Immature natural killer cell (primary cell): Measurements from ENCODE around the gene ITGAD. TPM values are rescaled to one million over a fixed set of nuclear protein-coding genes. Genes with fewer than 3 reads are reported as not detected.
A peak's percentile ranks its signal among the peaks of the same experiment; 100 is the strongest.
"Not testable (repeated sequence)": the region's sequence is repeated elsewhere in the genome, so short reads cannot be mapped to it uniquely, and the experiment has no call there.

Experiments used
- DNase-seq, 3 donors: peaks; one replicate each; pipeline ENCODE4 v3.0.0; 2022; ENCODE audit warnings: mixed read lengths in 1 of 3
- H3K27ac Mint-ChIP-seq, 6 donors: one replicate each; pipeline ENCODE4 v1.8.0; 2020; ENCODE audit warnings: mixed read lengths in 6 of 6, mild to moderate bottlenecking in 5 of 6, inconsistent platforms in 4 of 6, moderate library complexity in 3 of 6
- H3K27me3 Mint-ChIP-seq, 3 donors: one replicate each; pipeline ENCODE4 v1.8.0; 2020 to 2021; ENCODE audit warnings: low read depth in 3 of 3, mild to moderate bottlenecking in 3 of 3, mixed read lengths in 3 of 3, moderate library complexity in 3 of 3, inconsistent platforms in 1 of 3
- H3K36me3 Mint-ChIP-seq, 3 donors: one replicate each; pipeline ENCODE4 v1.8.0; 2020; ENCODE audit warnings: mixed read lengths in 3 of 3, inconsistent platforms in 2 of 3, mild to moderate bottlenecking in 2 of 3
- H3K4me1 Mint-ChIP-seq, 2 donors: one replicate each; pipeline ENCODE4 v1.8.0; 2020; ENCODE audit warnings: inconsistent platforms in 2 of 2, mild to moderate bottlenecking in 2 of 2, mixed read lengths in 2 of 2, moderate library complexity in 1 of 2
- H3K4me3 Mint-ChIP-seq, 5 donors: one replicate each; pipeline ENCODE4 v1.8.0; 2020; ENCODE audit warnings: mild to moderate bottlenecking in 5 of 5, mixed read lengths in 5 of 5, inconsistent platforms in 3 of 5, moderate library complexity in 3 of 5
- H3K9me3 Mint-ChIP-seq, 6 donors: one replicate each; pipeline ENCODE4 v1.8.0; 2020; ENCODE audit warnings: mild to moderate bottlenecking in 6 of 6, mixed read lengths in 6 of 6, inconsistent platforms in 4 of 6, moderate library complexity in 3 of 6
- polyA plus RNA-seq, 3 donors: library from polyadenylated mRNA; unstranded; fragments of 300-500 nt; fragmentation: Illumina TruSeq; gene quantifications; one replicate each; pipeline ENCODE4 v1.2.3, GENCODE V29; 2021

The ITGAD gene
- polyA plus RNA-seq, 3 donors from 2014 or later = 0.27 to 0.47 TPM; not detected in 1

DNA sequence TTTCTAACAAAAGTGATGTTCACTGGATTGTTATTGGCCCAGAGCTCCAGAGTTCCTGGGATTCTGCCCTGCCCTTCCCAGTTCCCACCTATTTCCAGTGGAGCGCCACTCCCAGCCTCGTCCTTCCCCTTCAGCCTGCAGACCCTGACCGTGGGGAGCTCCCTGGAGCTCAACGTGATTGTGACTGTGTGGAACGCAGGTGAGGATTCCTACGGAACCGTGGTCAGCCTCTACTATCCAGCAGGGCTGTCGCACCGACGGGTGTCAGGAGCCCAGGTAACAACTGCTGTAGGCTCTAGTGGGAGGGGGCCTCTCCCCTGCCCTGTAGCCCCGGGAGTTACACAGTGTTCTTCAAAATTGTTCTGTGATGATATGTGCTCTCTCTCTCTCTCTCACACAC lies 23.2 kb downstream of the ITGAD start:
- H3K4me1 Mint-ChIP-seq = peaks cover 71 to 75% of the 10 kb centered on the region in 2 donors

DNA sequence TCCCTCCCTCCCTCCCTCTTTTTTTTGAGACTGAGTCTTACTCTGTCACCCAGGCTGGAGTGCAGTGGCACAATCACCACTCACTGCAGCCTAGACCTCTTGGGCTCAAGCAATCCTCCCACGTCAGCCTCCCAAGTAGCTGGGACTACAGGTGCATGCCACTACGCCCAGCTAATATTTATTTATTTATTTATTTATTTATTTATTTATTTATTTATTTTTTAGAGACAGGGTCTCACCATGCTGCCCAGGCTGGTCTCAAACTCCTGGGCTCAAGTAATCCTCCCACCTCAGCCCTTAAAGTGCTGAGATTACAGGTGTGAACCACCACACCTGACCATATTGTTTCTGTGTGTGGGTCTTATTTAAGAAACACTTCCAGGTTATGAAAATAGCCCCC lies 23.9 kb downstream of the ITGAD start:
- Mint-ChIP-seq H3K4me3 (peak overlapping the region in 2 of 5 donors; percentile 31 to 39), H3K4me1 (peaks cover 78 to 82% of the 10 kb centered on the region in 2 donors)
- H3K36me3 Mint-ChIP-seq = not testable (repeated sequence)

More for the DNA sequence above, 23.2 kb downstream of the ITGAD start:
- H3K9me3 Mint-ChIP-seq = peaks cover 0 to 2% (median 1%) of the 10 kb centered on the region in 6 donors
- H3K27me3 Mint-ChIP-seq = peaks cover 0 to 12% (median 4%) of the 10 kb centered on the region in 3 donors
- no peaks in the 10 kb centered on the region for H3K36me3 Mint-ChIP-seq
- no peak for DNase-seq
- peak overlapping the region in 1 of 6 donors; percentile 23 for H3K27ac Mint-ChIP-seq
- H3K4me3 Mint-ChIP-seq = peak overlapping the region; percentile 4 to 65 (median 31)

DNA sequence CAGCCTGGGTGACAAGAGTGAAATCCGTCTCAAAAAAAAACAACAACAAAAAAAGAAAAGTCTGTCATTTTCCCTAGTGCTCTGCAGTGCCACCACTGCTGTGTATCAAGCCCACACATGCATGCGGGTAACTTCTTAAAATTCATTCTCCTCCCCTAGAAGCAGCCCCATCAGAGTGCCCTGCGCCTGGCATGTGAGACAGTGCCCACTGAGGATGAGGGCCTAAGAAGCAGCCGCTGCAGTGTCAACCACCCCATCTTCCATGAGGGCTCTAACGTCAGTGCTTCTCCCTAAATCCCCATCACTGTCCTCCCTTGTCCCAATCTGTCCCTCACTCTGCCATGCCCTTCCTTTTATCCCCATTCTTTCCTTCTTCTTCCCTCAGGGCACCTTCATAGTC lies 24.8 kb downstream of the ITGAD start:
- H3K9me3 Mint-ChIP-seq = peaks cover 0 to 6% (median 1%) of the 10 kb centered on the region in 6 donors
- H3K4me3 Mint-ChIP-seq = peak overlapping the region in 3 of 5 donors; percentile 3 to 51 (median 37)
- DNase-seq = no peak
- no peak overlapping the region for H3K27ac Mint-ChIP-seq
- H3K27me3 Mint-ChIP-seq = peaks cover 0 to 8% (median 2%) of the 10 kb centered on the region in 3 donors
- no peaks in the 10 kb centered on the region for H3K36me3 Mint-ChIP-seq
- H3K4me1 Mint-ChIP-seq = peaks cover 84 to 91% of the 10 kb centered on the region in 2 donors

More for the DNA sequence above, 23.9 kb downstream of the ITGAD start:
- DNase-seq, H3K27ac Mint-ChIP-seq, H3K9me3 Mint-ChIP-seq: not testable (repeated sequence)
- peaks cover 0 to 11% (median 2%) of the 10 kb centered on the region in 3 donors for H3K27me3 Mint-ChIP-seq

DNA sequence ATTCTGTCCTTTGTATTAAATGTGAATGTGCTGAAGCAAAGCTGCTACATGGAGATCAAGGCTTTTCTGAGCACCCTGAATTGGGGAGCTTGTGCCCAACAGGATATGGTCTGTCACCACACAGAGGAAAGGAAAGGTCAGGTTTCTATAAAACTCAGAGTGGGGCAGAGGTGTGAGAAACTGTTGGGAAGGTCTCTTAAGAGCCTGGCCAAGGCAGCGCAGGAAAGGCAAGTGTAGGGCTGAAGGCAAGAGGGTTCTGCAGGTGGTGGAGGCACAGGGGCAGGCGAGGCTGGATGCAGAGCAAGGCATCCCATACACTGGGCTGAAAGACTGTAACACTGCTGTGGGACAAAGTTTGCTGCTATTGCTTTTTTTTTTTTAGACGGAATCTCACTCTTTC lies 26.9 kb downstream of the ITGAD start:
- DNase-seq = peak; percentile 57 to 64 (median 60)
- Mint-ChIP-seq H3K27ac (peak overlapping the region; percentile 35 to 82 (median 72)), H3K4me1 (peaks cover 80 to 85% of the 10 kb centered on the region in 2 donors), H3K36me3 (no peaks in the 10 kb centered on the region), H3K27me3 (peaks cover 0 to 4% (median 3%) of the 10 kb centered on the region in 3 donors), H3K4me3 (peak overlapping the region; percentile 71 to 91 (median 83)), H3K9me3 (peaks cover 0 to 6% (median 1%) of the 10 kb centered on the region in 6 donors)

DNA sequence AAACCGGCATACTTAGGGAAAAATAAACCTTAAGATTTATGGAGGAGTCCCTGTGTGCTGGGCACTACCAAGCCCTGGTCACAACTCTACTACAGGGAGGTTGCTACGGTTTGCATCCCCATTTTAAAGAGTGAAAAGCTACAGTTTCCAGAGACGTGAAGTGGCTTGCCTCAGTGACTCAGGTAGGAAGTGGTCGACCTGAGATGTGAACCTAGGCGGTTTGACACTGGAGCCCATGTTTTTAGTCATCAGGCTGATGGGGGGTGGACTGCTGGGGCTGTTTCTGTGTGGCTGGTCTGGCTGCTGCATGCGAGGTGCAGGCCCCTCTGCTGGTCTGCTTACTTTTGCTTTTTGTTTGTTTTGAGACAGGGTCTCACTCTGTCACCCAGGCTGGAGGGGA lies 28.5 kb downstream of the ITGAD start:
- peak overlapping the region; percentile 27 to 93 (median 76) for H3K27ac Mint-ChIP-seq

DNA sequence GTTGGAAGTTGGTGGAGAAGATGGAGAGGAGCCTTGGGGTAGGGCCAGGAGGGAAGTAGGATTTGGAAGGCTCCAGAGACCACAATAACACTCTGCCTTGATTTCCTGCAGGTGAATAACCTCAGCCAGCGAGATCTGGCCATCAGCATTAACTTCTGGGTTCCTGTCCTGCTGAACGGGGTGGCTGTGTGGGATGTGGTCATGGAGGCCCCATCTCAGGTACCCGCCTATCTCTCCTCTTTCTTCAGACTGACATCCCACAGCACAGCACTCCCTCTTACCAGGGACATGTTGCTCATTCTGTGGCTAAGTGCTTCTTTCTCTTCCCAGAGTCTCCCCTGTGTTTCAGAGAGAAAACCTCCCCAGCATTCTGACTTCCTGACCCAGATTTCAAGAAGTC lies 30.1 kb downstream of the ITGAD start:
- Mint-ChIP-seq H3K9me3 (peaks cover 0 to 6% (median 0%) of the 10 kb centered on the region in 6 donors), H3K4me3 (peak overlapping the region; percentile 33 to 67 (median 38)), H3K36me3 (no peaks in the 10 kb centered on the region), H3K27me3 (peaks cover 5 to 14% (median 9%) of the 10 kb centered on the region in 3 donors), H3K4me1 (peaks cover 65 to 71% of the 10 kb centered on the region in 2 donors), H3K27ac (peak overlapping the region in 3 of 6 donors; percentile 27 to 44 (median 35))
- no peak for DNase-seq

More for the DNA sequence above, 28.5 kb downstream of the ITGAD start:
- Mint-ChIP-seq H3K9me3 (peaks cover 0 to 6% (median 1%) of the 10 kb centered on the region in 6 donors), H3K36me3 (no peaks in the 10 kb centered on the region), H3K27me3 (peaks cover 0 to 8% (median 7%) of the 10 kb centered on the region in 3 donors), H3K4me3 (peak overlapping the region; percentile 70 to 83 (median 81)), H3K4me1 (peaks cover 71 to 77% of the 10 kb centered on the region in 2 donors)
- peak; percentile 74 to 77 (median 76) for DNase-seq

DNA sequence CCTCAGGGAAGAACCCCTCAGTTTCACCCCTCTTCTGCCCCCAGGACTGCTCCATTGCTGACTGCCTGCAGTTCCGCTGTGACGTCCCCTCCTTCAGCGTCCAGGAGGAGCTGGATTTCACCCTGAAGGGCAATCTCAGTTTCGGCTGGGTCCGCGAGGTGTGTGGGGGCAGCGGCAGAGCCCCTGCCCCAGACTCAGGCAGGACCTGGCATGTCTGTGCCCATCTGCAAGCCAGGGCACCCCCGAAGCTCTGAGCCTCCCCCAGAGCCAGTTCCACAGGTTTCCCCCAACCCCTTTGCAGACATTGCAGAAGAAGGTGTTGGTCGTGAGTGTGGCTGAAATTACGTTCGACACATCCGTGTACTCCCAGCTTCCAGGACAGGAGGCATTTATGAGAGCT lies 30.7 kb downstream of the ITGAD start:
- Mint-ChIP-seq H3K4me1 (peaks cover 65 to 73% of the 10 kb centered on the region in 2 donors), H3K27ac (peak overlapping the region in 1 of 6 donors; percentile 44), H3K9me3 (peaks cover 0 to 6% (median 0%) of the 10 kb centered on the region in 6 donors), H3K4me3 (peak overlapping the region in 3 of 5 donors; percentile 30 to 38 (median 33)), H3K27me3 (peaks cover 5 to 15% (median 10%) of the 10 kb centered on the region in 3 donors), H3K36me3 (no peaks in the 10 kb centered on the region)
- no peak for DNase-seq

DNA sequence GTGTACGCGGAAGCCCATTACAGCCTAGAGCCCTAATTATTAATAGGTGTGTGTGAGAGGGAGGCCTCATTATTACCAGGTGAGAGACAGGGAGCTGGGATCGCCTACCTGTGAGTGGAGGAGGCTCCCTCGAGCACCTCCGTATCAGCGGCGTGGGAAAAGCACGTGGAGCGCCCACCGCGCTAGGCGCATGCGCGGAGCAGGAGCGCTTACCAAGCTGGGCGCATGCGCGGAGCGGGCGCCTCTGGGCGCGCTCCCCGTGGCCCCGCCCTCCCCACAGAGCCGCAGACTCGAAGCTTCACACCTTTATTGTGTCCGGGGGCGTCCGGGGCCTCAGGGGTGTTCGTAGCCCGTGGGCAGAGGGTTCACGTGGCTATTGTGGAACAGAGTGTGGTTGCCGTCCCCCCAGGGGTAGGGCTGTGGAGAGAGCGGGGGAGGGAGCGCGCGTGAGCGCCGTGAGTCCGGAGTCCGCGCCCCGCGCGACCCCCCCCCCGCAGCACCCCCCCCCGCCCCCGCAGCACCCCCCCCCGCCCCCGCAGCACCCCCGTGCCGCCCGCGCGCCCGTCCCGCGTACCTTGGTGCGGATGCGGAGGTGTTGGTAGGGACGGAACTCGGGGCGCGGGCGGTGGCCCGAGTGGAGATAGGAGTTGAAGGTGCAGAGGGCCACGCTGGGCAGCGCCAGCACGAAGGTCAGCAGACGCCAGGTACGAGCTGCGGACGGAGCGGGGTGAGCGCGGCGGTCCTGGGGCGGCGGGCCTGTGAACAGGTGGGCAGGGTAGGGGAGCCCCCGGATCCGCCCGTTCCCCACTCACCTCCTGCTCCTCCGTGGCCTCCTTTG lies 34.5 kb downstream of the ITGAD start:
- Mint-ChIP-seq H3K27me3 (peaks cover 5 to 12% (median 8%) of the 10 kb centered on the region in 3 donors), H3K9me3 (no peaks in the 10 kb centered on the region), H3K4me3 (peak overlapping the region; percentile 49 to 89 (median 77)), H3K36me3 (no peaks in the 10 kb centered on the region), H3K27ac (peak overlapping the region in 4 of 6 donors; percentile 64 to 86 (median 70)), H3K4me1 (peaks cover 51 to 65% of the 10 kb centered on the region in 2 donors)
- peak; percentile 82 to 85 (median 84) for DNase-seq

DNA sequence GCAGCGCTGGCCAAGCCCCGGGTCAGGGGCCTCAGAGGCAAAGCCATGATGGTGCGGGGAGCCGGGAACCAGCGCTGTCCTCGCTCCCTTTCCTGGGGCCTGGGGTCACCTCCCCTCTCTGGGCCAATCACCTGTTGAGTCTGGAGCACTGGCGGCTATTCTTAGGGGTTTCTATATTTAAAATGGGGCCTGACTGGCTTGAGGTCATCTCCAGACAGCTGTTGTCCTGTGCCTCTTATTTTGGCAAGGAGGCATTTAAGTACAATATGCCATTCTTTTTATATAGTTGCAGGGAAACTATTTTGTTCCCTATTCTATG lies 35.1 kb downstream of the ITGAD start, which contains the start of gene COX6A2:
Gene COX6A2, minus strand, starts transcription at position 82 of the 319 bp plus-strand sequence. Its CDS starts 35 bp downstream, at position 47.
- DNase-seq = no peak
- H3K4me1 Mint-ChIP-seq = peaks cover 45 to 59% of the 10 kb centered on the region in 2 donors
- no peaks in the 10 kb centered on the region for H3K36me3 Mint-ChIP-seq
- peak within 1 kb of the TSS; percentile 51 to 89 (median 75) for H3K27ac Mint-ChIP-seq
- H3K27me3 Mint-ChIP-seq = peaks cover 5 to 12% (median 8%) of the 10 kb centered on the region in 3 donors
- no peaks in the 10 kb centered on the region for H3K9me3 Mint-ChIP-seq
- peak within 1 kb of the TSS; percentile 72 to 89 (median 80) for H3K4me3 Mint-ChIP-seq

DNA sequence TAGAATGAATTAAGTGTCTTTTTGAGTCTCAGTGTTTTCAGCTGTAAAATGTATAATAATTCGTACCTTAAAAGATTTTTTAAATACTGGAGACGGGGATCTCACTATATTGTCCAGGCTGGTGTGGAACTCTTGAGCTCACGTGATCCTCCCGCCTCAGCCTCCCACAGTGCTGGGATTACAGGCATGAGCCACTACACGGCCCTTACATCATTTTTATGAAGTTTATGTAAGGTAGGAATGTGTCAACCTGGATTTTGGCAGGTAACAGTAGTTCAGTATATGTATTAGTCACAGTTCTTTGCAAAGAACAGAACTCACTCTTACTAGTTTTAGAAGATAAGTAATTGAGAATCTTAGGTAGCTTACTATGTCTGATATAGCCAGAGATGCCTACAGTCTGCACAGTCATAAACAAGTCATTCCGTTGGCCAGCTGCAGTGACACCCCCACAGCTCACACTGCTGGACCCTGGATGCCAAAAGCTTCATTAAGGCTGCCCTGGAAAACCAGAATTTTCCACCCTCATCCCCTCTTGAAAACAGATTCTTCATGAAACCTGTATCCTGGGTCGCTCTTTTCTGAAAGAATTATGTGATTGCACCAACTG lies 35.6 kb downstream of the ITGAD start:
- H3K9me3 Mint-ChIP-seq = no peaks in the 10 kb centered on the region
- peaks cover 40 to 54% of the 10 kb centered on the region in 2 donors for H3K4me1 Mint-ChIP-seq
- H3K36me3 Mint-ChIP-seq = no peaks in the 10 kb centered on the region
- H3K27ac Mint-ChIP-seq = peak overlapping the region in 4 of 6 donors; percentile 51 to 89 (median 75)
- H3K4me3 Mint-ChIP-seq = peak overlapping the region; percentile 41 to 89 (median 77)
- no peak for DNase-seq
- peaks cover 5 to 12% (median 7%) of the 10 kb centered on the region in 3 donors for H3K27me3 Mint-ChIP-seq

DNA sequence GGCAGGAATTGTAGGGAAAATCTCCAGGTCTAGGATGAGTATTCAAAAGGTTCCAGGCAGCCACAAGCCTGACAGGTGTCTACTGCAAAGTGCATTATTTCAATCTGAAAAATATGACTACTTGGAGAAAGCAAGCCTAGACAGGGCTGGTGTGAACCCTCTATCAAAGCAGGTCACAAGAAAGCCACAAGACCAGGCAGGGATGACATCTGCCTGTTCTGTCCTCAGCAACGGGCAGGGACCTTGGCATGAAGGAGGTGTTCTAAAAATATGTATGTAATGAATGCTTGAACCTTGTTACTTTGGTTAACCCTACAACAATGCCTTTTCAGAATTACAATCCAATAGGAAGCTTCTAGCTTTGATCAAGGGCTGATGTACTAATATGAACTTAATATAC lies 36.2 kb downstream of the ITGAD start:
- Mint-ChIP-seq H3K27me3 (peaks cover 5 to 12% (median 7%) of the 10 kb centered on the region in 3 donors), H3K27ac (peak overlapping the region in 3 of 6 donors; percentile 2 to 51 (median 45)), H3K4me1 (peaks cover 36 to 48% of the 10 kb centered on the region in 2 donors), H3K9me3 (no peaks in the 10 kb centered on the region), H3K36me3 (no peaks in the 10 kb centered on the region), H3K4me3 (peak overlapping the region in 4 of 5 donors; percentile 27 to 89 (median 79))
- DNase-seq = no peak

DNA sequence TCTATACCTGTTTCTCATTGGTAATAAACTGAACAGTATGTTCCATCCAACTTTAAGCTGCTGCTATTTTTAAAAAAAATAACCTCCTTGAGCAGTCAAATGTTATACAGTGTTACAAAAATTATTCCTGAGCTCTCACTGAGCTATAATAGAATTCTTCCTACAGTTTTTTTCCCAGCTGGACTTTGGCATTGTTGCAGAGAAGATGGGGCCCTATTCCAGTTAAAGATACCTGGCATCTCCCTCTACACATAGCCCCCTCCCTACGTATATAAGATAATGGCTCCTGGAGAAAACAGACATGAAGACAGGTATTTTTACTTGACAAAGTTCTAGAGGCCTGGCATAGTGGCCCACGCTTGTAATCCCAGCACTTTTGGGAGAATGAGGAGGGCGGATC lies 36.7 kb downstream of the ITGAD start:
- peak overlapping the region in 2 of 5 donors; percentile 4 to 15 for H3K4me3 Mint-ChIP-seq
- no peaks in the 10 kb centered on the region for H3K36me3 Mint-ChIP-seq
- no peaks in the 10 kb centered on the region for H3K9me3 Mint-ChIP-seq
- peaks cover 36 to 48% of the 10 kb centered on the region in 2 donors for H3K4me1 Mint-ChIP-seq
- DNase-seq = no peak
- peaks cover 5 to 12% (median 7%) of the 10 kb centered on the region in 3 donors for H3K27me3 Mint-ChIP-seq
- H3K27ac Mint-ChIP-seq = peak overlapping the region in 2 of 6 donors; percentile 45 to 53

DNA sequence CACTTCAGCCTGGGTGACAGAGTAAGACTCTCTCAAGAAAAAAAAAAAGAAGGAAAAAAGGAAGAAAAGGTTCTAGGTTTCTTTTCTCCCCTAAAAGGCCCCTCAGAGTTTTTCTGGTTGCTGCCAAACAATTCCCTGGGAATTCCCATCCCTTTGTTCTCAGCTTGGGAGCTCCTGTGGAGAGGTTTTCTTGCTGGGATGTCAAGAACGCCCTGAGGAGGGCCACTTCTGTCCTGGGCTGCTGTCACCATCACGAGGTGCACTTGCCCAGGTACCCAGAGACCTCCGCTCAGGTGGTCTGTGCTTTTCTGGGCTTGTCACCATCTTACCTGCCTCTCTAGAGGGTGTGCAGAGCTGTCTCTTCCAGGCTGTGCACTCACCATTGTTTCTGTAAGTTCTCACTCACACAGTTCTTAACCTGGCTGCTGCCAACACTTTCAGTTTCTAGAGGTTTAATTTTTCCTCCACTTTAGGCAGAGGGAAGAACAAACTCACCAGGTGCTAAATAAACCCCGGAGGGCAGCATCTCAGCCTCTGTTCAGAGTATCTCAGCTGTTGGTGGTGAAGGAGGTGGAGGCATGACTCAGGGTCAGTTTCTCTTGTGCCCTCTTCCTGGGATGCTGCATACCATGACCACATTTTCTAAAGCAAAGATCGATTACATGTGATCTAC lies 37.4 kb downstream of the ITGAD start:
- no peak for DNase-seq

More for the DNA sequence above, 37.4 kb downstream of the ITGAD start:
- Mint-ChIP-seq H3K4me1 (peaks cover 34 to 48% of the 10 kb centered on the region in 2 donors), H3K36me3 (no peaks in the 10 kb centered on the region), H3K4me3 (peak overlapping the region in 4 of 5 donors; percentile 2 to 66 (median 25)), H3K27me3 (peaks cover 5 to 12% (median 7%) of the 10 kb centered on the region in 3 donors), H3K9me3 (no peaks in the 10 kb centered on the region), H3K27ac (peak overlapping the region in 4 of 6 donors; percentile 34 to 85 (median 67))
